Osteocyte (in vitro differentiated cells): ENCODE measurements around the gene SUDS3. TPM values are rescaled to one million over a fixed set of nuclear protein-coding genes. Genes with fewer than 3 reads are reported as not detected.
A peak's percentile ranks its signal among the peaks of the same experiment; 100 is the strongest.

ENCODE experiments used
- DNase-seq: peaks from one replicate; pipeline ENCODE4 v3.0.0; 2021; ENCODE audit warnings: mixed read lengths; ENCODE audit not compliant: unreplicated experiment; ENCODE audit errors: extremely low spot score
- H3K27ac Mint-ChIP-seq: one replicate; pipeline ENCODE4 v1.8.0; 2021; ENCODE audit warnings: mild to moderate bottlenecking, mixed read lengths; ENCODE audit not compliant: unreplicated experiment
- H3K27me3 Mint-ChIP-seq: one replicate; pipeline ENCODE4 v1.8.0; 2021; ENCODE audit warnings: mixed read lengths; ENCODE audit not compliant: unreplicated experiment
- H3K36me3 Mint-ChIP-seq: one replicate; pipeline ENCODE4 v1.8.0; 2021; ENCODE audit warnings: mixed read lengths; ENCODE audit not compliant: unreplicated experiment
- H3K4me1 Mint-ChIP-seq: one replicate; pipeline ENCODE4 v1.8.0; 2021; ENCODE audit warnings: mixed read lengths; ENCODE audit not compliant: unreplicated experiment
- H3K4me3 Mint-ChIP-seq: one replicate; pipeline ENCODE4 v1.8.0; 2021; ENCODE audit warnings: mild to moderate bottlenecking, moderate library complexity, mixed read lengths; ENCODE audit not compliant: unreplicated experiment
- H3K9me3 Mint-ChIP-seq: one replicate; pipeline ENCODE4 v1.8.0; 2021; ENCODE audit warnings: mixed read lengths; ENCODE audit not compliant: unreplicated experiment
- long read RNA-seq: library from polyadenylated mRNA; unstranded; transcript quantifications from one replicate; pipeline ENCODE4 v2.0.0, GENCODE V29; 2021
- total RNA-seq: library from RNA; stranded (reverse); gene quantifications from 2 replicates; pipeline ENCODE4 v1.2.1, GENCODE V29; 2021
- TF ChIP-seq, protein P1 (sequence below): fragments of 200-600 bp; sonication (generic); IDR thresholded peaks from 2 replicates; pipeline ENCODE4 v1.5.0; 2021; ENCODE audit warnings: antibody characterized with exemption, mild to moderate bottlenecking, moderate library complexity

The SUDS3 gene, protein sequence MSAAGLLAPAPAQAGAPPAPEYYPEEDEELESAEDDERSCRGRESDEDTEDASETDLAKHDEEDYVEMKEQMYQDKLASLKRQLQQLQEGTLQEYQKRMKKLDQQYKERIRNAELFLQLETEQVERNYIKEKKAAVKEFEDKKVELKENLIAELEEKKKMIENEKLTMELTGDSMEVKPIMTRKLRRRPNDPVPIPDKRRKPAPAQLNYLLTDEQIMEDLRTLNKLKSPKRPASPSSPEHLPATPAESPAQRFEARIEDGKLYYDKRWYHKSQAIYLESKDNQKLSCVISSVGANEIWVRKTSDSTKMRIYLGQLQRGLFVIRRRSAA
- total RNA-seq: 33.5 and 35.1 TPM in 2 replicates
- long read RNA-seq, full-length matches to known transcripts: 1 of 15 reads
- long read RNA-seq, partial matches to known transcripts: 2 of 15 reads
- long read RNA-seq, other reads (novel, unspliced or antisense): 12 of 15 reads

DNA sequence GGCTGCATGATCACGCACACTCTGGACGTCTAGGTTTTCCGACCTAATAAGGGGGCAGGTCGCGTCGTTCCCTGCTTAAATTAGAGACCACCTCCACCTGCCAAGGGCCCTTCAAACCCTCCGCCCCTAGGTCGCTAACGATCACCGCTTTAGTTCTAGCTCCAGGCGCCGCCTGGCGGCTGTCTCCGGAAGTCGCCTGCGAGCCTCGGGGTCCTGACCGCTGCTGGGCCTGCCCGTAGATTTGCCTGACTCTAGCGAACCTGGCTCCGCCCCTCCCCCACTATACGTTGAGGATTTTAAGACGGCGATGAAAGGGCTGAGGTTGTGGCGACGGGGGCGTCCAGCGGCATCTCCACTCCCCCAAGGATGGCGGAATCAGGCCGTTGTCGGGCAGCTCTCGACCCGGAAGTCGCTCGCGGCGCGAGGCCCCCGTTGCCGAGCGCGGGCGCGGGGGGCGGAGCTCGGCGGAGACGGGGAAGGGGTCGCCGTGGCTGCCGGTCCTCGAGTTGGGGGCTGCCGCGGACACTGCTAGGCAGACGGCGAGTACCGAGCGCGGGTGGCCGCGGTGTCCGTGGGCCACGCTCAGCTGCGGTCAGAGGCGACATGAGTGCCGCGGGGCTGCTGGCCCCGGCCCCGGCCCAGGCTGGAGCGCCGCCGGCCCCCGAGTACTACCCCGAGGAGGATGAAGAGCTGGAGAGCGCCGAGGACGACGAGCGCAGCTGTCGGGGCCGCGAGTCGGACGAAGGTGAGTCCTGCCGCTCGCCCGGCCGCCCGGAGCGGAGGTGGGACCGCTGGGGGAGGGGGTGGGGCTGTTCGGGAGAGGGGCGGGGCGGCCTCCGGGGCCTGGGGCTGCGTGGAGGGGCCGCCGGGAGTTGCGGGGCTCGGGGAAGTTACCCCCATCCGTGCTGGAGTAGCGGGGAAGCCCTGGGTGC is at the start of gene SUDS3:
Gene SUDS3 (plus strand): TSS at position 467 of the 932 bp plus-strand sequence. CDS start 137 bp downstream, at position 604.
- Mint-ChIP-seq H3K27ac (peak within 1 kb of the TSS; percentile 99), H3K27me3 (no peaks in the 10 kb centered on the region), H3K36me3 (peaks cover 2% of the 10 kb centered on the region), H3K9me3 (no peaks in the 10 kb centered on the region), H3K4me3 (peak within 1 kb of the TSS; percentile 92), H3K4me1 (peaks cover 30% of the 10 kb centered on the region)
- TF ChIP-seq, protein P1, sequence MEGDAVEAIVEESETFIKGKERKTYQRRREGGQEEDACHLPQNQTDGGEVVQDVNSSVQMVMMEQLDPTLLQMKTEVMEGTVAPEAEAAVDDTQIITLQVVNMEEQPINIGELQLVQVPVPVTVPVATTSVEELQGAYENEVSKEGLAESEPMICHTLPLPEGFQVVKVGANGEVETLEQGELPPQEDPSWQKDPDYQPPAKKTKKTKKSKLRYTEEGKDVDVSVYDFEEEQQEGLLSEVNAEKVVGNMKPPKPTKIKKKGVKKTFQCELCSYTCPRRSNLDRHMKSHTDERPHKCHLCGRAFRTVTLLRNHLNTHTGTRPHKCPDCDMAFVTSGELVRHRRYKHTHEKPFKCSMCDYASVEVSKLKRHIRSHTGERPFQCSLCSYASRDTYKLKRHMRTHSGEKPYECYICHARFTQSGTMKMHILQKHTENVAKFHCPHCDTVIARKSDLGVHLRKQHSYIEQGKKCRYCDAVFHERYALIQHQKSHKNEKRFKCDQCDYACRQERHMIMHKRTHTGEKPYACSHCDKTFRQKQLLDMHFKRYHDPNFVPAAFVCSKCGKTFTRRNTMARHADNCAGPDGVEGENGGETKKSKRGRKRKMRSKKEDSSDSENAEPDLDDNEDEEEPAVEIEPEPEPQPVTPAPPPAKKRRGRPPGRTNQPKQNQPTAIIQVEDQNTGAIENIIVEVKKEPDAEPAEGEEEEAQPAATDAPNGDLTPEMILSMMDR: peak; percentile 98
- DNase-seq: peak; percentile 96

DNA sequence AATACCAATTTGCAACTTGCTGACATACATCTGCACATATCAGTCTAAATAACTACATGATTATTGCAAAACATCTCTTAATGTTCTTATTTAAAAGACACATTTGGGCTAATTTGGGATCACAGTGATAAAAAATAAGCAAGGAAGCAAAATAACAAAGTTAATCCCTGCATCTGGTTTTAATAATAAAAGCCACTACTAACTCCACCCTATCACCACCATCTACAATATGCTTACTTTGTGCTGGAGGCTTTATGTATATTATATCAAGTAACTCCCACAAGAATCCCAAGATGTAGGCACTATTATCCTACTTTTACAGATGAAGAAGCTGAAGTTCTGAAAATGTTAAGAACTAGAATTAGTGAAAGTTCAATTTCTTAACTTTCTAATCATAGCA is 49.4 kb upstream of the SUDS3 start:
- DNase-seq: no peak
- no peaks in the 10 kb centered on the region for H3K27me3 Mint-ChIP-seq
- peak overlapping the region; percentile 76 for H3K27ac Mint-ChIP-seq
- no peaks in the 10 kb centered on the region for H3K9me3 Mint-ChIP-seq
- peaks cover 48% of the 10 kb centered on the region for H3K4me1 Mint-ChIP-seq
- TF ChIP-seq, protein P1: no peak
- H3K4me3 Mint-ChIP-seq: no peak overlapping the region
- peaks cover 2% of the 10 kb centered on the region for H3K36me3 Mint-ChIP-seq

DNA sequence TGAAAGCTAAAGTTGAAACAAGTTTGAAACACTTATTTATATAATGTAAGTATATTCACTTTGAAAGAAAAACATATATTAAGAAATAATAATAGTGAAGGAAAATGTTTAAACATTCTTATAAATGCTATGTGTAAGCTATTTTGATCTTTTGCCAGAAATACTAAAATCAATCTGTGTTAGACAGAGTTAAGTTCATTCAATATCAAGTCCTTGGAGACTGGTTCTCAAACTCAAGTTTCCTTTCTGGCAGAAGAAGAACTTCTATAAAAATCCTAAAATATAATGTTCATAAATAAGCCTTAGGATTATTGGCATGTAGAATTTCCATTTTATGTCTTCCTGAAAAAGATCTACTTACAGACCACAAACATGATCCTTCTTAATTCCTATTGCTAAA is 49.0 kb upstream of the SUDS3 start:
- Mint-ChIP-seq H3K4me1 (peaks cover 51% of the 10 kb centered on the region), H3K9me3 (no peaks in the 10 kb centered on the region), H3K27ac (peak overlapping the region; percentile 76), H3K4me3 (no peak overlapping the region), H3K27me3 (no peaks in the 10 kb centered on the region), H3K36me3 (peaks cover 2% of the 10 kb centered on the region)
- TF ChIP-seq, protein P1: no peak
- DNase-seq: no peak

DNA sequence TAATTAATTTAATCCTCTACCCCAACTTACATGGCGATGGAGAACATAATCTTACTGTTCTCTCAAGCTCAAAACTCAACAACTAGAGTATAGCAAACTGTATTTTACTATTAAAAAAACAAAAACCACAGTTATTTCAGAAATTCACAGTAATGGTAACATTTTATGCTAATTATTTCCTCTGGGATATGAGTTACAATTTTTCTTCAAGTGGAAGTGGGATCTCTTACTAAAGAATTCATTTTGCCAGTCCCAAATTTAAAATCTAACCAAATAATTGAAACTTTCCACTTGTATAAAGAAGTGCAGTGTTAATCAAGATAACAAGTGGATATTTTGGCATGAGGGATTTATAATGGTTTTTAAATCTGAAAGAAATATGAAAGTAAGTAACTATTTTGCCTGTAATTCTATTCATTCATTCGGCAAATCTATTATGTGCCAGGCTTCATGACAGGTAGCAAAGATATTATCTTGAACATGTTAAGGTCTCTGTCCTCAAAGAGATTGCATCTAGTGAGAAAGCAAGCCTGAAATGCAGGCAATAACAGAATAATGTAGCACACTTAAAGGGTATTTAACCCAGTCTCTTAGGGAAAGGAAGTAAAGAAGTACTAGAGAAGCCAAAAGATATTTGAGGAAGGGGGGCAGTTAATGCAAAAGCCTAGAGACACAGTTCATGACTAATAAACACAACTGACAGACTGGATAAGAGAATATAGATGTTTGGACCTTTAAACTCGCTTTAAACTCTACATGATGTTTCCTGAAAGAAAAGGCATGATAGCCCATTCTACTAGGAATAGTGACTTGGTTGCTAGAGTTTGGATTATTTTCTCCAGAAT is 47.6 kb upstream of the SUDS3 start:
- H3K27ac Mint-ChIP-seq: peak overlapping the region; percentile 48
- no peak for DNase-seq
- TF ChIP-seq, protein P1: no peak
- no peak overlapping the region for H3K4me3 Mint-ChIP-seq
- no peaks in the 10 kb centered on the region for H3K27me3 Mint-ChIP-seq
- H3K4me1 Mint-ChIP-seq: peaks cover 62% of the 10 kb centered on the region
- H3K9me3 Mint-ChIP-seq: no peaks in the 10 kb centered on the region
- peaks cover 5% of the 10 kb centered on the region for H3K36me3 Mint-ChIP-seq
